Fibroblast of skin of abdomen (primary cell): ENCODE results near the gene HOXA4.

Source experiments
- DNase-seq: peaks from one replicate; pipeline ENCODE4 v3.0.0-alpha.2; 2013

Gene HOXA4

DNA sequence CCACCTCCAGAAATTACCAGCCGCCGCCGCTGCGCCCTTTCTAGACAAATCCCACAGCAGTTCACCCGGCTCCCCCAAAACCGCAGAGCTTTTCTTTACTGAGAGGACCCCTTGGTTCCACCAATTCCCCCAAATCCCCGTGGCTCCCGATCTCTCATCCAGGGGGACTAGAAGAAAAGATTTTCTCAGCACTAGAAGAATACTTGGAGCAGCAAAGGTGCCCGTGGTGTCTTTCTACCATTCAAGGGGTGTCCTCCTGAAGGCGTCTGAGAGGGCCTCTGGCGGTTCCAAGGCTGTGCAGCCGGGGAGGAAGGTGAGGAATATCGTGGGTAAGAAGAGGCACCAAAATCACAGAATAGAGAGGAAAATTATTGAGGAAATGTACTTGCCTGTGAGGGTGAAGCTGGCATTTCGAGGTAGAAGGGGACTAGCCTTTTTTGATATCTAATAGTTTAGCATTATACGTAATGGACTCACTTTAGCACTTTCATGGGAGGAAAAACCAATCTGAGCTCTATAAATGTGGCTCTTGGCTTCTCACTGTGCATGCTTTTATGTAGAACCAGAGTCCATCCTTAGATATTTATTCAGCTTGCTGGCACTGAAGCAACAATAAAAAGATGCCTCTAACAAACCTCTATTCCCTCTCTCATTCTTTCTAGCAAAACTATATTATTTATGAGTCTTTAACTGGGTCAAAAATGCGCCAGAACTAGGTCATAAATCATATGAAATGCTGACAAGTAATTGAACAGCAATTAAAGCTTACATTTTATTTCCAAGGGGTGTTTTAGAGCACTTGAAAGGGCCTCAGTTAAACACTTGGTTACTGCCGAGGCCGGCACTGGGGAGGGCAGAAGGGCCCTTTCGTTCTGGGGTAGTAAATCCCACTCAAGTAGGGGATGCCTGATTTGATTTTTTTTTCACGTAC lies 14.3 kb downstream of the HOXA4 start:
- no peak for DNase-seq

DNA sequence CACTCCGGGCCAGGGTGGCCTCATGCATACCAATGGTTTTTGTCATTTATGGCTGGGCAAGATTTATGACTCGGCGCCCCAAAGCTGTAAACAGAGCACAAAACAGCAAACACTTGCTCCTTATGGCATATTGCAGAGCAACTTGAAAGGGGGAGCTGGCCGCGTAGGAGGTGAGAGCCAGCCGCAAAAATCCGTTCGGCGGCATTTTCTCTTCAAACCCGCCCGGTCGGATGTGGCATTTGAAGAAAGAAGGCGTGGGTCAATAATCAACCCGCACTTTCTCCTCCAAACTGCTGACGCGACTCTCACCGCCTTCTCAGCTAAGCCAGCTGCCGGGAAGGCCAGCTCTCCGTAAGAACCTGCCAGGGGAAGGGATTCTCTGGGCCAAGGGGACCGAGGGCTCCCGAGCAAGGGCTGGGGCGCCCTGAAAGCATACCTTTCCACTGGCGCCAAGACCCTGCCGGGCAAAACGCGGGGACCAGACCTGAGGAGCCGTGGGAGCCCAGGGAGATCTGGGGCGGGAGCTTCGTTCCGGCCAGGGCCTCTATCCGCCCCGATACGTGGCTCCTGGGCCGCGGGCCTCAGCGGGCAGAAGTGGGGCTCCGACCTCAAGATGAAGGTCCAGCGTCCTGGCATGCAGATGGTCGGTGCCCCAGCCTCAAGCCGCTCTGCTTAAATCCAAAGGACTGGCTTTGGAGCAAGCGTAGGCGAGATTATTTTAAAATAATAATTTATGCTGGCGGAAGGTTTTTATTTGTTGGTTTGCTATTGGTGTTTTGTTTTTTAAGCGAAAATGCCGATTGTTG lies 15.1 kb downstream of the HOXA4 start:
- DNase-seq = peak; percentile 58

- DNase-seq = no peak
Observed at GRCh38 chr7:27114881-27115220, 15.7 kb downstream of the HOXA4 start.

DNA sequence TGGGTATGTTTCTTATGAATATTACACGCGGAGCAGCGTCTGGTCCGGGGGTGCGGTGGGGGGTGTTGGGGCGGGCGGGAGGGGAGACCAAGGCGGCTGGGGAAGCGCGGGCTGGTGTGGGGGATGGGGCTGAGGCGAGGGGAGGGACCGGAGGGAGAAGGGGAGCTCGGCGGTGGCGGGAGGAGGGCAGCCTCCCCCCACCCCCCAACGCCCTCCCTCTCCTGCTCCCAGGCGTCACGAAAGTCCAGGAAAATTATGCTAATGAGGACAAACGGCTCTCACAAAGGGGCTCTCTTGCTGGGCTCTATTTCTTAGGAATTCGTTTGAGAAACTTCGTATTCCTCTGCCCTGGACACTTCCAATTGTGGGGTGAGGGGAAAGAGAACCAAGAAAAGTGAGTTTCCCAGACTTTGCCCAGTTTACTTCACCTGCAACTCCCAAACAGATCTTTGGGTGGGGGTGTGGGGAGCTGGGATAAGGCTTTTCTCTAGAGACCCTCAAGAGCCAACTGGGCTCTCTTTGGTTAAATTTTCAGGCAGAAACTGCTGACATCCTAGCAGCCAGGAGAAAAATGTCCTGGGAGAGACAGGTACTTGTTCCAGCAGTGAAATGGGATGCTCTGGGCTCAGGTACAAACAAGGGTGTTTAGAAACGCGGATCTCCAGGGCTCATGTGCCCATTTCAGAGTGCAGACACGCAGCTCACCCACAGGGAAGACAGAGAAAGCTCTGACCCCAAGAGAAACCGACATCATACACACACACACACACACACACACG lies 16.4 kb downstream of the HOXA4 start:
- DNase-seq = peak; percentile 67

- peak; percentile 89 for DNase-seq
Observed at GRCh38 chr7:27112955-27113949, 17.3 kb downstream of the HOXA4 start.

- DNase-seq = no peak
Observed at GRCh38 chr7:27112361-27112760, 18.2 kb downstream of the HOXA4 start.

- DNase-seq = no peak
Observed at GRCh38 chr7:27111751-27112277, 18.7 kb downstream of the HOXA4 start.

DNA sequence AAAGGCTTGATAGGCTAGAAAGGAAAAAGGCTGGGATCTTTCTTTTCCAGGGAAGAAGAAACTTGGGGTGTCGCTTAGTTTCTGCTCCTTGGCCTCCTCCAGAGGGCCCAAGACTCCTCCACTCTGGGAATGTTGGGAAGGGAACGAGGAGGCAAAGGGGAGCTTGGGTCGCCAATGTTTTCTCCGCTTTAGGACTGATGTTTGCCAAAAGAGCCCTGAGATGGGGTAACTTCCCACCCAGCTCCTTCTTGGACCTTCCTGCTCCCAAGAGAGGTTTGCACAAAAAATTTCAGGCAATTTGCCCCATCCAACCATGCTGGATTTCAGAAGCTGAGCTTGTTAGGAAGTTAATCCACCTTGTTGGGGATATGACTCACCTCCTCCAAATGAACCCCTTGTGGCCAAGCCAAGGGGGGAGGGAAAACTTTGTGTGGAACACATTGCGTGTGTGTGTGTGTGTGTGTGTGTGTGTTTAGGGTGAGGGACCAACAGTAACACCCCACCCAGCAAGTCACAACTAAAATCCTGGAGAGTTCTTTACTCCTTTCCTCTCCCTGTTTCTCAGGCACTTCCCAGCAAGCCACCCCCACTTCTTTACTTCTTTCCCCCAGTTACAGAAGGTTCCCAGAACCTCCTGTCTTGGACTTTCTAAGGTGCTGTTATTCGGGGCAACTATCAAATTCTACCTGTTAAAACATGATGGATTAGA lies 19.4 kb downstream of the HOXA4 start:
- DNase-seq = peak; percentile 86

DNA sequence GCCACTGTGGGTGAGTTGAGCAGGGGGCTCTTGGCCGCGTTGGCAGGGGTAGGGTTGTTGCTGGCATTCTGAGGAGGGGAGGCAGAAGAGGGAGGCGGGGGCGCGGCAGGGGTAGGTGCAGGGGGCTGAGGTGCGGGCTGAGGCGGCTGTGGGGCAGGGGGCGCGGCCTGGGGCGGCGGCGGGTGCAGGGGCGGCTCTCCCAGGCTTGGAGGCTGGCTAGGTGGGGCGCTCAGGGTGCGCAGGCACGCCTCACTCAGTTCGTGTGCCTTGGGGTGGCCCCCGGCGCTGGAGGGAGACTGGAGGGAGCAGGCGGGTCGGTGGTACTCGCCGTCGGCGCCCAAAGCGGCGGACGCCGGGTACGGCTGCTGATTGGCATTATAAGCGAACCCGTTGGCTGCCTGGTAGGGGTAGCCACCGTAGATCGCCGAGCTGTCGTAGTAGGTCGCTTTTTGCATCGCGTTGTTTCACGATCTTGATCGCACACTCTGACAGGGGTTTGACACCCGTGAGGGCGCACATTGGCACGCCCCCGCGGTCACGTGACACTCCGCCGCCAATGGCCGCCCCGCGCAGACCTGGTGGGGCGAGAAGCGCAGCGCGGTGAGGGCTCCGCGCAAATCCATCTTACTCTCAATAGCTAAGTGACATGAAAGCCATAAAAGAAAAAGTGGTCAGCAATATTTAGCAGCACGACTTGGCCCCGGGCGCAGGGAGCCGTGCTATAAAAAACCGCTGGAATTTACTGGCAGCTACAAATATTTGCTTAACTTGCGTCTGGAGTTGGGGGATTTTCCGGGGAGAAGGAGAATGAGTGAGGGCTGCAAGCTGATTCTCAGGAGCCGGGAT lies 20.1 kb downstream of the HOXA4 start:
- DNase-seq = peak; percentile 95

DNA sequence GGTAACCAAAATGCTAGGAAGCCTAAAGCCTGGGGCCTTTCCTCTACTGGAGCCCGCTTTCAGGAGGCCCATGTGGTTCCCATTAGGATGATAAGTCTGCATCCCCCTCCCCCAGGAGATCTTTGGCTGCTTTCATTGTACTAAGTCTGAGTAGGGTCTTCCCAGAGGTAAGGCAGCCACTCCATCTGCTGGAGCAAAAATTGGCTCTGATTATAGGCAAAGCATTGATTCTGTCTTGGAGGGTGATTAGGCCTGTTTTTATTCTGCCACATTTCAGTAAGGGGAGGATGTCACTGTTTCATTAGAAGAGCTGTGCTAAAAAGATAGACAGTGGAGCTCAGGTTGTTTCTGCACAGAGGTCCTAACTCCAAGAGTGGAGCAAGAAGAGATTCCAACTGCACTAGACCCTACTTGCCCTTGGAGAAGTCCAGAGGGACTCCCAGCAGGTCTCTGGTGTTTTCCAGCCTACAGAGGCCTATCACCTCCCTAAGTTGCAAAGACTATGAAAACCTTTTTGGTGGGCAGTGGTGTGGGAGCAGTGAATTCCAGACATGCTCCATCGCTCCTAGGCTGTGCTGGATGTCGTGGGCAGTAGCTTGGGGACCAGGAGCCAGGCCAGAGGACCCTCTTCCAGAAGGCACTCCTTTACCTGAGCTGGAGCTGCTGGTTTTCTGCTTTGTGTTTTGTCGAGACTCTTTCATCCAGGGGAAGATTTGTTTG lies 20.9 kb downstream of the HOXA4 start:
- no peak for DNase-seq

- no peak for DNase-seq
Observed at GRCh38 chr7:27108390-27109127, 22.0 kb downstream of the HOXA4 start.

DNA sequence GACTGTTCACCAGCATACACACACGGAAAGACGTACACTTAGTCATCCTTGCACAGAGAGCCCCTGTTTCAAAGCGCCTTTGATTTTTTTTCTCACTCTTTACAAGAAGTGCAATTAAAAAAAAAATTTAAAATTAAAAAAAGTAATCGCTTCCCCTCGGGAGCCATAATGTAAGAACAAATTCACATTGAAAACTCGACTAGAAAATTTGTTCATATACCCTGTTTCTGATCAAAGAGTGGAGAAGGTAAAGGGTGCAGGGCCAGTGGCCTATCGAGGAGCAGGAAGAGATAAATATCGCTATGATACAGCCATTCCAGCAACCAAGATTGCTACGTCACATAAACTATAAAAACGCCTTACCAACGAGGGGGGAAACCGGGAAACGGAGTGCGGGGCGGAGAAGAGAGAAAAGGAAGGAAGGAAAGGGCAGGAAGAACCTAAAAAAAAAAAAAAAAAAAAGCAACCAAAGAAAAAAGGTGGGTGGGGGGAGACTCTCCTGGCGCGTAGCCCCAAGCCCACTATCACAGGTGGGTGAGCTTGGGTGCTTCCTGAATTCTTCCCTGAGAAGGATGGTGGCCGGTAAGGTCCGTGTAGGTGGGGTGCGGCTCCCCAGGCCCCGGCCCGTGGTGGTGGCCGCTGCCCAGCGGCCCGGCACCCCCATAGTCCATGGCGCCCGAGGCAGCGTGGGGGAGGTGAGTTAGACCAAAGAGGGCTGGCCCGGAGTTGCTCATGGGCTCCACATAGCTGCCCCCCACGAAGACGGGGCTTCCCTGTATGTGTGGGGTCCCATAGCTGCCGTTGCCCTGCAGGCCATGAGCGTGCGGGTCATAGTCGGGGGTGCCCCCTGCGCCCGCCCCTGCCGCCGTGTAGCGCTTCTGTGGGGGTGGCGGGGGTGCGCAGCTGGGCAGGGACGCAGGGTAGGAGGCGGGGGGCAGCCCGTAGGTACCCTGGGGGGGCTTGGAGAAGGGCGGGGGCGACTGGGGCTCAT lies 22.9 kb downstream of the HOXA4 start:
- no peak for DNase-seq

GRCh38 chr7:27106901-27107240 lies 23.7 kb downstream of the HOXA4 start:
- DNase-seq = no peak

- DNase-seq = no peak
Observed at GRCh38 chr7:27106181-27106900, 24.2 kb downstream of the HOXA4 start.

GRCh38 chr7:27105301-27106031 lies 25.1 kb downstream of the HOXA4 start:
- no peak for DNase-seq
